GM19455 (cell line): Measurements from ENCODE around the gene BIRC7.
"Not testable (repeated sequence)": the region's sequence is repeated elsewhere in the genome, so short reads cannot be mapped to it uniquely, and the experiment has no call there.

Experiments
- ATAC-seq: cut with Tn5 transposase; IDR thresholded peaks from one replicate; pipeline ENCODE4 v1.9.1; 2021; ENCODE audit not compliant: unreplicated experiment

BIRC7 gene

DNA sequence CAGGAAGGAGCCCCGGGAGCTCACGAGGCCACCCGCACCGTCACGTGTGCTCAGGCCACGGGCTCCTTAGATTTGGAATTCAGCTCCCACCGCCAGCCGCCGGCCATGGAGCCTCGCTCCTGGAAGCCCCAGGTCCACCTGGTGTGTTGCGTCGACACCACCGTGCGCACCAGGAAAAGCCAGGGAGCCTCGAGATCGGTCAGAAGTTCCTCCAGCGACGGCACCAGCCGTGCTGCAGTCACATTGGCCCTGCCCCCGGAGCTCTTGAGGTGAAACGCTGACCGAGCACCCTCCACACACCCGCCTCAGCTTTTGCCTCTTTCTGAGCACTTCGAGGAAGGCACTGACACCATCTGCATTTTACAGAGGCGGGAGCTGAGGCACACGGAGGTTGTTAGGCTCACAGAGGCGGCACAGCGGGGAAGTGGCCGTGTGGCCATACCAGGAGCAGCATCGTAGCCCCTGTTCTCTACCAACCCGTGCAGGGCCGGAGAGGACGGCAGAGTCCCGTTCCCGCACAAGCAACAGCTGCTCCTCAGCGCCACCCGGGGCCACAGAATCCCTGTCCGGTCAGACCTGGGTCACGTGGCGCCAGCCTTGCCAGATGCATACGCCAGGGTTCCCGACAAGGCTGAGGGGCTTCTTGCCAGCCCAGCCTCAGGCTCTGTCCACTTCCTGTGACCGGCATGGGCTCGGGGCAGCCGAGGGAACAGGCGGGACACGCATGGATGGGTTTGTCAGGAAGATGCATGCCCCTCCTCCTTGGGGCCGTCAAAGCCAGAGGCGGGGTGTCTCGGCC lies 11.0 kb downstream of the BIRC7 start:
- ATAC-seq = no peak

DNA sequence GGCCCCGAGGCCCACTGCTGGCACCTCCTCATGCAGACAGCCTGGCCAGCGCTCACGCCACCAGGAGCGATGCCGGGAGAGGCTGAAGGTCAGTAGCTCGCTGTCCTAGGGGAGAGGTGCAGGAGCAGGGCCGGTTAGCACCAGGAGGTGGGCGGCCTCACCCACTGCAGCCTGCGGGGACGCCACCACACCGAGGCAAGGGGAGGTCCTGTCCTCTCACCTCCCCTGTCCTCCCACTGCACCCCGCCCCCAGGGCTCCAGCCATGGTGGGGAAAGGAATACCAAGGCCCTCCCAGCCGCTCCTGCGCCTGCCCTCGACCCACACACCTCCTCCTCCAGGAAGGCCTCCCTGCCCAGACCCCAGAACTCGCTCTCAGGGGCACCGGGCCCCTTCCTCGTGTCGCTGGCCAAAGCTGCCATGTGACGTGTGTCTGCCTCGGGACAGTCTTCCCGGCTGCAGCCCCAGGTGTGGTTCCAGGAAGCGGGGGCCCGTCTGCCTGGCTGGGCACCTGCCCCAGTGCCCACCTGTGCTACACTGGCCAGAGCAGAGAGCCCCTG lies 12.0 kb downstream of the BIRC7 start:
- no peak for ATAC-seq

DNA sequence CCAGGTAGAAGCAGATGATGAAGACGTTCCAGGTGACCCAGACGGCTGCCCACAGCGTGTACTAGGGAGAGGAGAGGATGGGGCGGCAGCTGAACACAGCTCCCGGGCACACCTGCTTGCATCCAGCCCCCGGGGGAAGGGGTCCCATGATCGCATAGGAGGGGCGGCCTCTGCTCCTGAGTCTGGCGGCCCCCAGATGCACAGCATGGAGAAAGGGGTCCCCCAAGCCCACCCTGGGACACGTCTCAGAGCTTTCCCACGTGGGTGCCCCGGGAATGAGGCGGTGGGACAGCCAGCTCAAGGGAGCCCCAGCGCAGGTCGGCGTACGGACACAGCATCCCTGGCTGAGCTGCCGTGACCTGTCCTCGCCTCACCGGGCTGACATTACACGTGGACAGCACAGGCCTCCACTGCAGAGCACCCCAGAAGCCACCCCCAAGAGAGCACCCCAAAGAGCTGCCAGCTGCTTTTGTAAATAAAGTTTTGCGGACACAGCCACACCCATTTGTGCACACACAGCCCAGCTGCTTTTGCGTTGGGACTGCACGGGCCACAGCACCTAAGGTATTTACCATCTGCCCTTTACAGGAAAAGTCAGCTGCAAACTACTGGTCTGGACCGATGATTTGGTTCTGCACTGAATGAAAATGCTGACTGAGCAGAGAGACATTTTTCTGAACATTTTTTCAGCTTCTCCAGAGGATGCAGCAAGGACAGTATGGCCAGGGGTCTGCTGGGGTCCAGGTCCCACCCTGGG lies 13.3 kb downstream of the BIRC7 start:
- ATAC-seq = no peak

DNA sequence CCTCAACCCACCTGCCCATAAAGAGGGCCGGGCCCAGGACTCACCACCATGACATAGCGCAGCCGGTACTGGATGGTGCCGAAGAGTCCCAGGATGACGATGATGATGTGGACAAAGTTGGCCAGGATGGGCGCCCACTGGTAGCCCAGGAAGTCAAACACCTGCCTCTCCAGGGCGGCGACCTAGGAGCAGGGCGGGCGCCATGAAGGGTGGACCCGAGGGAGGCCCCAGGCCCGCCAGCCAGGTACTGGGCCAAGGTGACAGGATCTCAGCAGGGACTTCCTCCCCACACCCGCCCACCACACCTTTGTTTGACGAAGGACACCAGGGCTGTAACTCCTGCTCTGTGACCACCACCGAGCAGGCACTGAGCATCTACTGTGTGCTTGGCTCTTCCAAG lies 14.2 kb downstream of the BIRC7 start:
- no peak for ATAC-seq

DNA sequence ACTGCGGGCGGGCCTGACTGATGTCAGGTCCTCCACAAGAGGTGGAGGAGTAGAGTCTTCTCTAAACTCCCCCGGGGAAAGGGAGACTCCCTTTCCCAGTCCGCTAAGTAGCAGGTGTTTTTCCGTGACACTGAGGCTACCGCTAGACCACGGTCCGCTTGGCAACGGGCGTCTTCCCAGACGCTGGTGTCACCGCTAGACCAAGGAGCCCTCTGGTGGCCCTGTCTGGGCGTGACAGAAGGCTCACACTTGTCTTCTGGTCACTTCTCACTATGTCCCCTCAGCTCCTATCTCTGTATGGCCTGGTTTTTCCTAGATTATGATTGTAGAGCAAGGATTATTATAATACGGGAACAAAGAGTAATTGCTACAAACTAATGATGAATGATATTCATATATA lies 15.6 kb downstream of the BIRC7 start:
- ATAC-seq = not testable (repeated sequence)

DNA sequence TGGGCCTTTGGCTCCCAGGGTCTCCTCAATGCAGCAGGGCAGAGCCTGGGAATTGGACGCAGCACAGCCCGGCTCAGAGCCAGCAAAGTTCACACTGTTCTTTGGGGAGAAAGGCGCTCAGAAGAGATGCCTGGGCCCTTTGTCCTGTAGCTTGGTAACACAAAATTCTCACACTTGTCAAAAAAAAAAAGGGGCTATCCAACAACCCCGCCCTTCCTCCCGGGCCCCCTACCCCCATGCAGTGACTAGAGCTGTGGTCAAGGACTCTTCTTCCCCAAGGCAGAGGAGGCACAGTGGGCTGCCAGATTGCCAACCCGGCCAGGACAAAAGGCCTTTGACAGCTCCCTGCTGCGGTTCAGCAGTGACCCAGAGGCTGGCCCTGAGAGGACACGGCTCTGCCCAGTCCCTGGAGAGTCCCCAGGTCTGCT lies 16.6 kb downstream of the BIRC7 start:
- no peak for ATAC-seq

DNA sequence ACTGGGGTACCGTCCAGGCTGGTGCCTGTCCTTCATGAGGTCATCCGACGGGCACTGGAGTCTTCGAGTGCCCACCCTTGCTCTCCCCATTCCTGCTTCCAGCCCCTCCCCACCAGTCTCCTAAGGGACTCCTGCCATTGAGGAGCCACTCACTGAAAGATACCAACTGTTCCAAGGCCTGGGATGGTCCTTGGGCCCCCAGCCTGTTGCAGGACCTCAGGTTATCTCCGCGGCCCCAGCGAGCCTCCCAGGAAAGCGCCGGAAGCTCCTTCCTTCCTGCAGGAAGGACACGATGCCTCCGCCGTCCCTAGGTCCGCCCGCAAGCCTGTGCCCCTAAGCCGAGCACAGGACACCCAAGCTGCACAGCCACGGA lies 17.3 kb downstream of the BIRC7 start:
- ATAC-seq = no peak

DNA sequence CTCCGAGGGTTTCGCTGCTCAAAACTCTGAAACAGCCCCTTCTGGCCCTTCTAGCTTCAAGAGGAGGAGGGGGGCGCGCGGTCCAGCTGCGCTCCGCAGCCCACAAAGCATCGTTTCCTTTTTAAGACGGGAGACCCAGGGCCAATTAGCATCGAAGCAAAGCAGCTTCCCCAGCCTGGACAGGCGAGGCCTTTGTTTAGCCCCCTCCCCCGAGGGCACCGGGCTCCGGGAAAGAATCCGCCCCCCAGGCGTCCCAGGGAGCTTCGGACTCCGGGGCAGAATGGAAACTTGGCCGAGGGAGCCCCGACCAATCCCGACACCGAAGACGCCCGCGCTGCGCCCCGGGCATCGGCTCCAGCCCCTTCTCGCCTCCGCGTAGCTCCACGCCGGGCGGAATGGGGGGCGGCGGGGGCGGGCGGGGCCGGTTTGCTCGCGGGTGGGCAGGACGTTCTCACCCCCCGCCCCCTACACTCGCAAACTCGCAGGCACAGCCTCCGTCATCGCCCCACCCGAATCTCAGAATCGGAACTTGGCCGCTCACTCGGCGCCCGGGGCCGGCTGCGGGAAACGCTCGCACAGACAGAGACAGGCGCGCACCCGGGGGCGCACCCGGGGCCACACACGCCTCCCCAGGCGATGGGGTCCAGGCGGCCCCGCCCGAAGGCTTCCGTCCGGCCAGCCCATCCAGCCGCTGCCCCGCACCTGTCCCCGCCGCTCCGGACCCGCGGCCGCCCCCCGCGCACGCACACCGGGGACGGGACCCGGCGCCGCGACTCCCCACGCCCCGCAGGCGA lies 17.9 kb downstream of the BIRC7 start:
- no peak for ATAC-seq

DNA sequence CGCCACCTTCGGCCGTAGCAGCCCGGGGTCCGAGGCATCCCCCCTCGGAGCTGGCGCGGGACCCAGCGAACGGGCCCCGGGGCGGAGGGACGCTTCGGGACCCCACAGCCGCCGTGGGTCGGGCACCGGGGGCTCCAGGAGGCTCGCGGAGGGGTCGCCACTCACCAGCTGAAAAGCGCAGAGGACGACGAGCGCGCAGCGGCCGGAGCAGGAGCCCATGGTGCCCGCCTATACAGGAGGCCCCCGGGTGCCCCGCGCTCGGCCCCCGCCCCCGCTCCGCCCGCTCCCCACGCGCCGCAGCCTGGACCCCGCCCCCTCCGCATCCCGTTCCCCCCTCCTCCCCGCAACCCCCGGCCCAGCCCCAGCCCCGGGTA lies 18.5 kb downstream of the BIRC7 start, which contains the start of gene NKAIN4:
TSS of gene NKAIN4 (minus strand) at position 232 of the 374 bp plus-strand sequence. CDS start at position 219, 13 bp downstream.
- ATAC-seq = no peak

DNA sequence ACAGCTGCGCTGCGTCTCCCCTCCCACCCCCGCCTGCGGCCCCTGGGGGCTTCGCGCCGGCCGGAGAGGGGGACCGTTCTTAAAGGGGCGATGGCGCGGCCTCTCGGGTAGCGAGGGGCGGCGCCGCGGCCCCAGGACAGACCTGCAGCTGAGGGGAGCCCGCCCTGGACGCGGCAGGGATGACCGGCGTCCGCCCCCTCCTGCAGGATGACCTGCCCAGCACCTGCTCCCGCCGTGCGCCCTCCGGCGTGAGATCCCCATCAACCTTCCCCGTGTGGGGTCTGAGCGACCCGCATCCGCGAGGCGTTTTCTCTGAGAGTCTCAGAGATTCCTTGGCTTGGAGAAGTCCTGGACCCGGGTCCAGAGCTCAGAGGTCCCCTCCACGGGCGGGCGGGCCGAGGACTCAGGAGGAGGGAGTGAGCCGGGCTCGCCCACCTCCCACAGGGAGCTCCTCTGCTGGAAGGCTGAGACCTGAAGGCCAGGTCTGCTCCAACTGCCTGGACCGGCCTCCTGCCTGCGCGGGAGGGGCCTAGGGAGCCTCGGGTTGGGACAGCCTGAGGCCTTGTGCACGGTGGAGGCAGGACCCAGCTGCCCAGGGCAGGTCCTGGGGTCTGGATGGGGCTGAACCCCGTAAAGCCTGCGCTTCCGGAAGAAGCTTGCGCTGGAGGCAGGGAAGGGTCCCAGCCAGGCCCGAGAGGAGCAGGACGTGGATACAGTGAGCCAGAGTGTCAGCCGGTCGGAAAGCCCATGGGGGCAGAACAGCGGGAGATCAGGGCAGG lies 19.1 kb downstream of the BIRC7 start:
- ATAC-seq = no peak

DNA sequence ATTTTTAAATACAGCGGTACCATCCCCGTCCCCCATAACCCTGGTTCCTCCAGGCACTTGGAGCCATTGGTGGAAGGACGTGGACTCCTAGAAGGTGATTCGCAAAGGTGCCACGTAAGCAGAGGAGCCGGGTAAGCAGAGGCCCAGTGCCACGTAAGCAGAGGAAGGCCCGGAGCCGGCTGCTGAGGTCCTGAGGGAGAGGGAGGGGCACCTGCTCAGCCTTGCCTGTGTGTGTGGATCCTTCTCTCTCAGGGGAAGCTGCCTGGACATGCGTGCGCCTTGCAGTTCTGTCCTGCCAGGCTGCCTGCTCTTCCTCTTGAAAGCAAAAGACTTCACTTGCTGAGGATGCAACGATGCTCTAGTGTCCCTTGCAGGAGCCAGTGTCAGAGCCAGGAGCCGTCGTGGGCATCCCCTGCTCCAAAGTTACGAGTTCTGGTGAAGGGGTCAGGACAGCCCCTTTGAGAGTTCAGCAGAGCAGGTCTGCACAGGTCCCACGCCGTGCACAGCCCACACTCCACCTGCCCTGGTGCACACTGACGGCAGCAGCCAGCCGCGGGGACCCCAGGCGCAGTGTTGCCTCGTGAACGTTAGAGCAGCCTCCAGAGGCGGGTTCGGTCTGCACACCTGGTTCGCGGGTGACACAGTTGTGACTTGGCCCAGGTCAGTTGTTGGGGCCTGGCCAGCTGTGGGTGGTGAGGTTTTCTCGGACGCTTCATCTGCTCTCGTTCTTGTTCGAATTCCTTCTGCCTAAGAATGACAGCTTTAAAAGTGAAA lies 20.4 kb downstream of the BIRC7 start:
- ATAC-seq = no peak

DNA sequence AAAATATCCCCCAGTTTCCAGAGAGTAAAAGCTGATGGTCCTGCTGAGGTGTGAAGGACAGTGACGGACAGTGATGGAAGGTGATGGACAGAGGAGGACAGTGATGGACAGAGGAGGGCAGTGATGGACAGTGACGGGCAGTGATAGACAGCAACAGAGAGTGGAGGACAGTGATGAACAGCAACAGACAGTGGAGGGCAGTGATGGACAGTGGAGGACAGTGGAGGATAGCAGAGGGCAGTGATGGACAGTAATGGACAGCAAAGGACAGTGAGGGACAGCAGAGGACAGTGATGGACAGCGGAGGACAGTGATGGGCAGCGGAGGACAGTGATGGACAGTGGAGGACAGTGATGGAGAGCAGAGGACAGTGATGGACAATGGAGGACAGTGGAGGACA lies 21.2 kb downstream of the BIRC7 start:
- no peak for ATAC-seq

DNA sequence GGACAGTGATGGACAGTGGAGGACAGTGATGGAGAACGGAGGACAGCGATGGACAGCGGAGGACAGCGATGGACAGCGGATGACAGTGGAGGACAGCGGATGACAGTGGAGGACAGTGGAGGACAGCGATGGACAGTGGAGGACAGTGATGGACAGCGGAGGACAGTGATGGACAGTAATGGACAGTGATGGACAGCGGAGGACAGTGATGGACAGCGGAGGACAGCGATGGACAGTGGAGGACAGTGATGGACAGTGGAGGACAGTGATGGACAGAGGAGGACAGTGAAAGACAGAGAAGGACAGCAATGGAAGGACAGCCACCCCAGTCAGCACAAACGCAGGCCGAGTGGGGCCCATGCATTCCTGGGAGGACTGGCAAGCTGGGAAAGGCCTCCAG lies 21.9 kb downstream of the BIRC7 start:
- no peak for ATAC-seq

DNA sequence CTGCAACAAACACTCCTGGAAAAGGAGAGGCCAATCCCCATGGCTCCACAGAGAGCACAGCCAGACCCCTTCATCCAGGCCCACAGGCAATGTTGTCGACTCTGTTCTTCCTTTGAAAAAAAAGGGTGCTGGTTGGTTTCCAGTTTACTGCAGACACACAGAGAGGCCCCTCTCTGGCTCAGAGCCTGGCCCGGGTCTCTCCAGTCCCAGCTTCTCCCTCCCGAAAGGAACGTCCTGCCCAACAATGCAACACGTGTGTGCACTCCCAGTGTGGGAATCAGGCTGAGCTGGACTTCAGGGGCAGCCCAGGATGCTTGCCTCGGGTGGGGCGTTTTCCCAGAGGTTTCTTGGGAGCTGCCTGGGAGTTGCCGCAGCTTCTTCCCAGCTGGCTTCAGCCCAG lies 23.1 kb downstream of the BIRC7 start:
- ATAC-seq = no peak

DNA sequence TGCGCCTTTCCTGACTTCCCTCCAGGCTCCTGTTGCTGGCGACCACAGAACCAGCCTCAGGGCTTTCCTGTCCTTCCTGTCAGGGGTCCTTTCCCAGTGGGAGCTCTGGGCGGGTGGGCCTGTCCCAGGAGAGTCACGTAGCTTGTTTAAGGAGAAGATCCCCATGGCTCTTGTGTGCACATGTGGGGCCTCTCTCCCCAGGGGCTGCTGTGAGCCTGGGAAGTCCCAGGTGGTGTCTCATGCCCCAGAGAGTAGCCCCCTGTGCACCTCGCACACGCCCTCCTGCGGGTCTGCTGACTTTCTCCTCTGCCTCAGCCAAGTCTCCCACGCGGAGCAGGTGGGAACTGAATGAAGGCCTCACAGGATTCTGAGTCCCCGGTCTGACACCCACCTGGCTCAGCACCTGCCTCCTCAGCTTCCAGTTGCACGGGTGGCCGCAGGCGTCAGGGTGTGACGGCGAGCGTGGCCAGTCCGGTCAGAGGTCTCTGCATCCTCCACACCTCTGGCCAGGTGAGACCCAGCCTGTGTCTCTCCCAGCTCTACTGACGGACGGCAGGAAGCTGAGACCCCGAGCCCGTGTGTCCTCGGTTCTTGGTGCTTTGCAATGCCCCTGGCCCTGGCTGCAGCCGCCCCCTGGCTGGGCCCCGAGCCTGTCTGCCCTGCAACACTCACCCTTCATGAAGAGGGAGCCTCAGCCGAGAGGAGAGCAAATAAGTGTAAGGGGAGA lies 24.2 kb downstream of the BIRC7 start:
- ATAC-seq = no peak

DNA sequence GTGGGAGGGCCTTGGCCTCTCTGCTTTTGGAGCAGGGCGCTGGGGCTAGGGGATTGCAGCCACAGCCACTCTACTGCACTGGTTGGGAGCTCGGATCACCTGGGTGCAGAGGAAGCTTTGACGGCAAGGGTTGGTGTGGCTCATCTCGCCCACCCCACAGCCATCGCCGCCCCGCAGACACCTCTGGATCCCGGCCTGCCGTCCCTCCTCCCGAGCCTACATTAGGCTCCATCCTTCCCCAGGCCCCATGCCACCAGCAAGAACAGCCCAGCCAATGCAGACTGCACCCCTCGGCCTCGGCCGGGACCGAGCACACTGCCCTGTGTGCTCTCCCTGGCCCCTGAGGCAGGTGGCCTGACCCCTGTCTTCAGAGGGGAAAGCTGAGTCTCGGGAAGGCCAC lies 24.8 kb downstream of the BIRC7 start:
- no peak for ATAC-seq

DNA sequence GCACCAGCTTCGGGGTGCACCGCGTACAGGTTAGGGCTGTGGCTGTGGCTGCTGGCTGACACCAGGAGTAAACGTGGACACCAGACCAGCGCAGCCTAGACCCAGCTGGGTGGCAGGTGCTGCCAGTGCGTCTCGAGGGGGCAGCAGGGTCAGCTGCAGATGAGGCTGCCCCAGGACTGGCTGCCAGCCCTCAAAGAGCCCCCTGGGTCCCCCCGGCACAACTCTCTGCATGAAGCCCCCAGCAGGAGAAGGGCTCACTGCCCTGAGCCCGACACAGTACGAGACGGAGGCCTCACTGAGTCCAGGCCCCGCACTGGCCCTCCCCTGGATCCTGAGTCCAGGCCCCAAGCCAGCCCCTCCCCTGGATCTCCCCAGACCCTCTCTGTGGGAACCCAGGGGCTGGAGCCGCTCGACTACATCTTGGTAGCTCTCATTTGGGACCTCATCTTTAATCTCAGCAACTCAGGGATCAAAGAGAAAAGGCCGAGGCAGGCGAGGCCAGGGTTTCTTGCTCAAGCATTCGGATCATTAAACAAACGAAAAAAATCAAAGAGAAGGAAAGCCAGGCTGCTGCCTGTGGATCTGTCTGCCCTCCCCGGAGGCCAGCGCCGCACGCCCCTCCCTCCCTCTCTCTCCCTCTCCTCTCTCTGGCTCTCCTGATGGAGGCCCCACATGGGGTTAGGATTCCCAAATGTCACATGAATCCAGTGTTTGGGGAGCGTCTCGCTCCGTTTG lies 25.5 kb downstream of the BIRC7 start:
- ATAC-seq = no peak

DNA sequence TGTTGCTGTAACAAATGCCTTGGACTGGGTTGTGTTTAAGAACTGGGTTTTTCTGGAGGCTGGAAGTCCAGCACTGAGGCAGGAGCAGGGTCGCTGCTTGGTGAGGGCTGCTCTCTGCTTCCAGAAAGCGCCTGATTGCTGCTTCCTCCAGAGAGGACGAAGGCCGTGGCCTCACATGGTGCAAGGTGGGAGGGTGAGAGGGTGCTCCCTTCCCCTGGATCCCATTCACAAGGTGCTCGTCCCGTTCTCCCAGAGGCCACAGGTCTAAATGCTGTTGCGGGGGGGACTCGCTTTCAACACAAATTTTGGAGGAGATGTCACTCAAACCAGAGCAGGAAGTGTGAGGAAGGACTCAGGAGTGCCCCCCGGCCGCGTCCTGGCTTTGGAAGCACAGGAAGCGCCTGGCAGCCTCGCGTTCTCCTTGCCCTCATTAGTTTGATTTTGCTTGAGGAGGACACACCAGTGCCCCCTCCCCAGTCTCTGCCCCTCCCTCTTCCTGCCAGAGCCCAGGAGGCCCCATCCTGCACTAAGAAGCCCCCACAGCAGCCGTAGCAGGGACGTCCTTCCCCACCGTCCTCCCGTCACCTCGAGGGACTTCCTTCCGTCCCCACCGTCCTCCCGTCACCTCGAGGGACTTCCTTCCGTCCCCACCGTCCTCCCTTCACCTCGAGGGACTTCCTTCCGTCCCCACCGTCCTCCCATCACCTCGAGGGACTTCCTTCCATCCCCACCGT lies 26.3 kb downstream of the BIRC7 start:
- no peak for ATAC-seq
